HG03108 (cell line): ENCODE results near the gene ATG9A.
A peak's percentile ranks its signal among the peaks of the same experiment; 100 is the strongest.
"Not testable (repeated sequence)": the region's sequence is repeated elsewhere in the genome, so short reads cannot be mapped to it uniquely, and the experiment has no call there.

Source experiments
- ATAC-seq: cut with Tn5 transposase; IDR thresholded peaks from one replicate; pipeline ENCODE4 v1.9.1; 2021; ENCODE audit warnings: moderate library complexity; ENCODE audit not compliant: unreplicated experiment

Gene ATG9A

DNA sequence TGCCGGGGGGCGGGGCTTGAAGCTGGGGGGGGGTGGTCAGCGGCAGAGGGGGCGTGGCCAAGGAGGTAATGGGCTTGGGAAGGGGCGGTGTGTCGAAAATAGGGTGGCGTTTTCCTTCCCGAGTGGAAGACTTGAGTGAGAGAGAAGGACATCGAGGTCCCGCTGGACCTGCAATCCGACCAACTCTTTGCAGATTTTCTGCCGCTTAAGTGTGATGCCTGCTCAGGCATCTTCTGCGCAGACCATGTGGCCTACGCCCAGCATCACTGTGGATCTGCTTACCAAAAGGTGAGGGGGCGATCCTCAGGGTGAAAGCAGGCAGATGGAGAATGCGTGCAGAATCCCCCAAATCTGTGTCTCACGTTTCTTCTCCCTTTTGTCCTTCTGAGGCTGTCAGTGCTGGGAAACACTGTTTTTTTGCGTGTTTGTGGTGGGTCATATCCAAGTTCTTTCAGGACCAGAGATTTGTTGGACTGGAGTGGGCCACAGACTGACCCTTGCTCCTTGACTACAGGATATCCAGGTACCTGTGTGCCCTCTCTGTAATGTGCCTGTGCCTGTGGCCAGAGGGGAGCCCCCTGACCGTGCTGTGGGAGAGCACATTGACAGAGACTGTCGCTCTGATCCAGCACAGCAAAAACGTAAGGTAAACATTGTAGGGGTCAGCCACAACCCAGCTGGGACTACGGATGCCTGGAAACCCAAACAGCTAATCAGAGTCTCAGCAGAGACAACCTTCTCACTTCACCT is 22.1 kb downstream of the ATG9A start:
- no peak for ATAC-seq

DNA sequence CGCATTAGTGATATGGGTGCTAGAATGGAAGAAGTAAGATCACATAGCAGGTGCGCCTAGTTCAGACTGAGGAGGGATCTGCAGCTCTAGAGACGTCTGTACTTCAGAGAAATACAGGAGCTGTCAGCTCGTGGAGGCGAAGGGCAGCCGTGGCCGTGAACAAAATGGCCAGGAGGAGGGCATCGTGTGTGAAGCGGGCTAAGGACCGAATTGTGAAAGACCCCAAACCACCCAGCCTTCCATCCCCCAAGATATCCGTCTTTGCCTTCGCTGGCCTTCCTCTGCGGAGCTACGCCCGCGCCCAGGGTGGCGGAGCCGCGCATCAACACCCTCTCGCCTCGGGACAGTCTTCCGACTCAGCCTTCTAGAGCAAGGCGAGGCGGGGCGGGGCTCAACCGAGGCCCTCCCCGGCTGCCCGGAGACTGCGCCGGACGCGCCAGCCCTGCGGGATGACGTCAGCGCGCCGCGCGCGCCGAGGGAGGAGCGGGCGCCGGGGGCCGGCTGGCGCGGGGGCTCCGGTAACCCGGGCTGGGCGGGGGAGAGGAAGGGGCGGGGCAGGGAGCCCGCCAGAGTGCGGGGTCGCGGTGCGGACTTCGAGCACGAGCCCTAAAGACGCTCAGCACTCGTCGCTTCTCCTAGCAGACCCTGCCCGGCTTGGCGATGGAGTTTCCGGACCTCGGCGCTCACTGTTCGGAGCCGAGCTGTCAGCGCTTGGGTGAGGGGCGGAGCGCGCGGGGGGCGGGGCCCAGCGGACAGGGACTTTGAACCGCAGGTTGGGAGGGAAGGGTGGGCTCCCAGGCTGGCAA is 22.9 kb downstream of the ATG9A start, which contains the start of gene ZFAND2B:
Gene ZFAND2B (plus strand): TSS at position 455 of the 806 bp plus-strand sequence. CDS start 206 bp downstream, at position 661.
- peak; percentile 98 for ATAC-seq

DNA sequence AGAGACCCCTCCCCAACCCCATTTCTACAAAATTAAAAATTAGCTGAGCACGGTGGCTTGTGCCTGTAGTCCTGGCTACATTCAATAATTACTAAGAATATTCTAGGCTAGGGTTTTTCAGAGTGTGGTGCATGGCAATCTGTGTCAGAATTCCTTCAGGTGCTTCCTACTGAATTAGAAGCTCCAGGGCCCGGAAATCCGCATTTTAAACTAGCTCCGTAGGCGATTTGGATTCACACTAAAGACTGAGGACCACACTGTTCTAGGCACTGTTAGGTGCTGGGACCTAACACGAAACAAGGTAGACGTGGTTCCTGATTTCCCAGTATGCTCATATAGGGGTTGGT is 23.5 kb downstream of the ATG9A start:
- no peak for ATAC-seq

DNA sequence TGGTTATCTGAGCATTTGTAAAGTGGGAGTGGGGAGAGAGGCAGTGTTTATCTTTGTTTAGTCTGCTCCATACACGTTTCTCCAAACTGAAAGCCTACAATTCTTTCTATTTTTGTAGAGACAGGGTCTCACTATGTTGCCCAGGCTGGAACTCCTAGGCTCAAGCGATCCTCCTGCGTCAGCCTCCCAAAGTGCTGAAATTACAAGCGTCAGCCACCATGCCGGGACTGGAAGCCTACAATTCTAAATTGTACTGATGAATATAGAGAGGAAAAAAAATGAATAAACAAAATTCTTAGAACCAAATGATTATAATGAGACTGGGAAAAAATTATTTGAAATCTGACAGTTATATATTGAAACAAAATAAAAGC is 24.3 kb downstream of the ATG9A start:
- no peak for ATAC-seq

DNA sequence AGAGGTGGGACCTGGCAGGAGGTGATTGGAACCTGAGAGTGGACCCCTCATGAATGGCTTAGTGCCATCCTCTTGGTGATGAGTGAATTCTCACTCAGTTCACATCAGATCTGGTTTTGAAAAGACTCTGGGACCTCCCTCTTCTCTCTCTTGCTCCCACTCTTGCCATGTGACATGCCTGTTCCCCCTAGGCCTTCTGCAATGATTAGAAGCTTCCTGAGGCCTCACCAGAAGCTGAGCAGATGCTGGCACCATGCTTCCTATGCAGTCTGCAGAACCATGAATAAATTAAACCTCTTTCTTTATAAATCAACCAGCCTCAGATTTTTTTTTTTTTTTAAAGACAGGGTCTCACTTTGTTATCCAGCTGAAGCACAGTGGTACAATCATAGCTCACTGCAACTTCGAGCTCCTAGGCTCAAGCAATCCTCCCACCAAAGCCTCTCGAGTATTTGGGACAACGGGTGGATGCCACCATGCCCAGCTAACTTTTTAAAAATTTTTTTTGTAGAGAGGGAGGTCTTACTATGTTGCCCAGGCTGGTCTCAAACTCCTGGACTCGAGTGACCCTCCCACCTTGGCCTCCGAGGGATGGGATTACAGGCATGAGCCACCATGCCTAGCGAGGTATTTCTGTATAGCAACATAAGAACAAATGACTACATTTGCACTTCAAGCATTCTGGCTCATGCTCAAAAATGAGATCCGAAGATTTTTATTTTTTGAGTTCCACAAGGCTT is 24.8 kb downstream of the ATG9A start:
- no peak for ATAC-seq

DNA sequence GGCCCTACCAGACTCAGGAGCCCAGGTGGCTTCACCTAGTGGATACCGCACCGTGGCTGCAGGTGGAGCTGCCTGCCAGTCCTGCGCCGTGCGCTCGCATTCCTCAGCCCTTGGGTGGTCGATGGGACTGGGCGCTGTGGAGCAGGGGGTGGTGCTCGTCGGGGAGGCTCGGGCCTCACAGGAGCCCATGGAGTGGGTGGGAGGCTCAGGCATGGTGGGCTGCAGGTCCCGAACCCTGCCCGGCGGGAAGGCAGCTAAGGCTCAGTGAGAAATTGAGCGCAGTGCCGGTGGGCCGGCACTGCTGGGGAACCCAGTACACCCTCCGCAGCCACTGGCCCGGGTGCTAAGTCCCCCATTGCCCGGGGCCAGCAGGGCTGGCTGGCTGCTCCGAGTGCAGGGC is 28.1 kb downstream of the ATG9A start:
- not testable (repeated sequence) for ATAC-seq

DNA sequence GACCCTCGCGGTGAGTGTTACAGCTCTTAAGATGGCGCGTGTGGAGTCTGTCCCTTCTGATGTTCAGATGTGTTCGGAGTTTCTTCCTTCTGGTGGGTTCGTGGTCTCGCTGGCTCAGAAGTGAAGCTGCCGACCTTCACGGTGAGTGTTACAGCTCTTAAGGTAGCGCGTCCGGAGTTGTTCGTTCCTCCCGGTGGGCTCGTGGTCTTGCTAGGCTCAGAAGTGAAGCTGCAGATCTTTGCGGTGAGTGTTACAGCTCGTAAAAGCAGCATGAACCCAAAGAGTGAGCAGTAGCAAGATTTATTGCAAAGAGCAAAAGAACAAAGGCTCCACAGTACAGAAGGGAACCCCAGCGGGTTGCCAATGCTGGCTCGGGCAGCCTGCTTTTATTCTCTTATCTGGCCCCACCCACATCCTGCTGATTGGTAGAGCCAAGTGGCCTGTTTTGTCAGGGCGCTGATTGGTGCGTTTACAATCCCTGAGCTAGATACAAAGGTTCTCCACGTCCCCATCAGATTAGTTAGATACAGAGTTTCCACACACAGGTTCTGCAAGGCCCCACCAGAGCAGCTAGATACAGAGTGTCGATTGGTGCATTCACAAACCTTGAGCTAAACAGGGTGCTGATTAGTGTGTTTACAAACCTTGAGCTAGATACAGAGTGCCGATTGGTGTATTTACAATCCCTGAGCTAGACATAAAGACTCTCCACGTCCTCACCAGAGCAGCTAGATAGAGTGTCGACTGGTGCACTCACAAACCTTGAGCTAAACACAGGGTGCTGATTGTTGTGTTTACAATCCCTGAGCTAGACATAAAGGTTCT is 28.7 kb downstream of the ATG9A start:
- not testable (repeated sequence) for ATAC-seq

DNA sequence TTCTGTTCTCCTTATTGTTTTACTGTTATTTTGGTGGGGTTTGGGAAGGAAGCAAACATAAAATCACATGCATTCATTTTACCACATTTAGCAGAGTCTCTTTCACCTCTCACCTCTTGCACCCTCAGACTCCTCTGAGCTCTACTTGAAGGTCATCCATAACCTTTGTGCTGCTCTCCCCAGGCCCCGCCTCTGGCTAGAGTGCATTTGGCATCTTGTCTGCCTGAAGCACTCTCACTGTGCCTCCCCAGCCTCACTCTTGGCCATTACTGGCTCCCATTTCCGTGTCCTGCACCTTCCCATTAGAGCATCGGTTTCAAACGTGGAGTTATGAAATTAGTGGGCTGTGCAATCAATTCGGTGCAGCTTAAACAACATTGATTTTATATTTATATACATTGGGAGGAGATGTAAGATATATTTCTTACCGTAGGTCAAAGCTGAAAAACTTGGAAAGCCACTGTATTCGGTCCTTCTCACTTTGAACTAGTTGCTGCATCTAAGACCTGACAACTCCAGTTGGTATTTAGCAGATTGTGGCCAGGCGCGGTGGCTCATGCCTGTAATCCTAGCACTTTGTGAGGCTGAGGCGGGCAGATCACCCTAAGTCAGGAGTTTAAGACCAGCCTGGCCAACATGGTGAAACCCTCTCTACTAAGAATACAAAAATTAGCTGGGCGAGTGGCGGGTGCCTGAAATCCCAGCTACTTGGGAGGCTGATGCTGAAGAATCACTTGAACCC is 29.8 kb downstream of the ATG9A start:
- ATAC-seq = no peak

GRCh38 chr2:219198974-219199373 is 30.5 kb downstream of the ATG9A start:
- ATAC-seq = no peak

- no peak for ATAC-seq
These were observed 32.0 kb downstream of the ATG9A start for GRCh38 chr2:219197388-219197787.

GRCh38 chr2:219186754-219187456 is 42.5 kb downstream of the ATG9A start:
- ATAC-seq = no peak

DNA sequence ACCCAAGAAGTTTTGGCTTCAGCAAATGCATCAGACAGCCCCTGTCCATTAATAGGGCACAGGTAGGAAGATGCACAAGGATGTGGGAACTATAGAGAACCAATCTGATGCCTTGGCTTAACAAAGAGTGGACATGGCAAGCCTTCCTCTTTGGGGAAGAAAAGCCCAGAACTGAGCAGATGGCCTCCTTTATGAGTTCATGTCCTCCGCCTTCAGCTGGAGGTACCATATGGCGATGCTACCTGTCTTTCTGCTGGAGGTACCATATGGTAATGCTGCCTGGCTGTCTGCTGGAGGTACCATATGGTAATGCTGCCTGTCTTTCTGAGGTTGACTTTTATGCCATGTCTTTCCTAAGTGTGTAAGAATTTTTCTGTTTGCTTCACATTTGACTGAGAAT is 45.3 kb downstream of the ATG9A start:
- ATAC-seq = no peak

GRCh38 chr2:219183151-219183772 is 46.2 kb downstream of the ATG9A start:
- ATAC-seq = no peak

DNA sequence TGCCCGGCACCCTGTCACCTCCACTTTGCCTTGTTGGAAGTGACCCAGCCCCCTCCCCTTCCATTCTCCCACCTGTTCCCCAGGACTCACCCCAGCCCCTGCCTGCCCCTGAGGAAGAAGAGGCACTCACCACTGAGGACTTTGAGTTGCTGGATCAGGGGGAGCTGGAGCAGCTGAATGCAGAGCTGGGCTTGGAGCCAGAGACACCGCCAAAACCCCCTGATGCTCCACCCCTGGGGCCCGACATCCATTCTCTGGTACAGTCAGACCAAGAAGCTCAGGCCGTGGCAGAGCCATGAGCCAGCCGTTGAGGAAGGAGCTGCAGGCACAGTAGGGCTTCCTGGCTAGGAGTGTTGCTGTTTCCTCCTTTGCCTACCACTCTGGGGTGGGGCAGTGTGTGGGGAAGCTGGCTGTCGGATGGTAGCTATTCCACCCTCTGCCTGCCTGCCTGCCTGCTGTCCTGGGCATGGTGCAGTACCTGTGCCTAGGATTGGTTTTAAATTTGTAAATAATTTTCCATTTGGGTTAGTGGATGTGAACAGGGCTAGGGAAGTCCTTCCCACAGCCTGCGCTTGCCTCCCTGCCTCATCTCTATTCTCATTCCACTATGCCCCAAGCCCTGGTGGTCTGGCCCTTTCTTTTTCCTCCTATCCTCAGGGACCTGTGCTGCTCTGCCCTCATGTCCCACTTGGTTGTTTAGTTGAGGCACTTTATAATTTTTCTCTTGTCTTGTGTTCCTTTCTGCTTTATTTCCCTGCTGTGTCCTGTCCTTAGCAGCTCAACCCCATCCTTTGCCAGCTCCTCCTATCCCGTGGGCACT is 46.9 kb downstream of the ATG9A start:
- ATAC-seq = no peak

DNA sequence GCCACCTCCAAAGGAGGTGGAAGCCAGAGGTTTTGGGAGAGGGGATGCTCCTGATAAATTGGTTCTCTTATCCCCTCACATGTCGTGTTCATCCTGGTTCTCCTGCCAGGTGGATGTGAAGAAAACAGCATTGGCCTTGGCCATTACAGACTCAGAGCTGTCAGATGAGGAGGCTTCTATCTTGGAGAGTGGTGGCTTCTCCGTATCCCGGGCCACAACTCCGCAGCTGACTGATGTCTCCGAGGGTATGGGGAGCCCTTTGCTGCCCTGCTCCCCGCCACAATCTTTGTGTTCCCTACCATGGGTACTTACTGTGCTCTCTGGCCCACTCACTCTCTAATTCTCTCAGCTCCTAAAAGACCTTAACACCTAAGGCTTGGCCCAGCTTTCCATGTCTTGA is 47.9 kb downstream of the ATG9A start:
- no peak for ATAC-seq

GRCh38 chr2:219180961-219181360 is 48.5 kb downstream of the ATG9A start:
- no peak for ATAC-seq

DNA sequence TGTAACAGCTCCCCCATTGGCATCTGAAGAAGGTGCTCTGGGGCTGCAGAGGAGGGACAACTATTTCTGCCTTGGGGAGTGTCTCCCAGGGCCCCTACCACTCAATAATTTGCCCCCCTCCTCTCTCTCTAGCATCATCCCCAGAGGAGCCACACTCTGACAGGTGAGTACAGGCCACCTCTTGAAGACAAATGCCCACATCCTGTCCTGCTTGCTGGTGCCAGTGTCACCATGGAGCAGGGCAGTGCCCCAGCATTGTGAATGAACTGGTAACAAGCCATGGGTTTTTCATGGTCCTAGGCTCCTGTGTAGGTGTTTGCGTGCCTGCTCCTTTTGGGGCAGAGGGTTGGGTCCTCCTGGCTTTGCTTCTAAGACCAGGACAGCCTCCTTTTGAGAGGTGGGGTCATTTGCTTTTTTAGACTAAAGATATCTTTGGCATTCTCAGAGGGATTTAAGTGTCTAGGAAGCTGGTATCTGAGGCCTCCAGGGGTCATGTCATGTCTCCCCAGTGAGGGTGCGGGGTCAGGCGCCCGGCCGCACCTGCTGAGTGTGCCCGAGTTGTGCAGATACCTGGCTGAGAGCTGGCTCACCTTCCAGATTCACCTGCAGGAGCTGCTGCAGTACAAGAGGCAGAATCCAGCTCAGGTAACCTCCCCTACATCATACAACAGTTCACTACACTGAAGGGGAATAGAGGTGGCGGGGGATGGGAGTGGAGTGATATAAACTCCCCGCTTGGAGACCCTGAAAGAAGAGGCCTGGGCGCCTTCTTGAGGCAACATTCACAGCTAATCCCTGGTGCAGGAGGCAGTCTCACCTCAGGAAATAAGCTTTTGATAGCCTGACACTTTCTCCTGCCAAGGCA is 49.6 kb downstream of the ATG9A start:
- no peak for ATAC-seq
